SK-N-SH (cell line): ENCODE results near the gene SLC25A38. TPM values are rescaled to one million over a fixed set of nuclear protein-coding genes. Genes with fewer than 3 reads are reported as not detected.
A peak's percentile ranks its signal among the peaks of the same experiment; 100 is the strongest.

ENCODE experiments used
- CTCF ChIA-PET: fragments of 300-600, 350-600 bp; formaldehyde crosslinking; extraction: SDS; loops from one replicate; lab custom pipeline; 2021; lab: Yijun Ruan, JAX
- POLR2A ChIA-PET: fragments of 350-600 bp; sonication (Branson Sonifier 250); formaldehyde crosslinking; extraction: SDS; loops from one replicate; lab custom pipeline; 2020; ENCODE audit warnings: antibody characterized with exemption, inconsistent platforms; lab: Yijun Ruan, JAX
- DNase-seq: peaks from one replicate; pipeline ENCODE4 v3.0.0; 2012
- H2AFZ ChIP-seq: fragments of 200-600 bp; sonication (generic); 2 replicates; pipeline ENCODE4 v1.8.1; 2016; ENCODE audit warnings: antibody characterized with exemption, mild to moderate bottlenecking, low read depth
- H3F3A ChIP-seq: fragments of 200-600 bp; sonication (generic); replicated peaks from 2 replicates; pipeline ENCODE3; 2016; ENCODE audit warnings: antibody characterized with exemption, mild to moderate bottlenecking; ENCODE audit not compliant: insufficient read depth
- H3K27ac ChIP-seq, 2 experiments: fragments of 200-500 bp in 1 of 2; fragments of 200-600 bp in 1 of 2; sonication (Bioruptor generic) in 1 of 2; sonication (generic), shearing (Covaris generic) in 1 of 2; 2 replicates each; pipeline versions ENCODE4 v1.5.1 to v1.6.1; 2014 to 2016; ENCODE audit warnings: low read depth in 2 of 2, inconsistent platforms in 1 of 2, low read length in 1 of 2, mild to moderate bottlenecking in 1 of 2, mixed read lengths in 1 of 2
- H3K27me3 ChIP-seq: fragments of 200-600 bp; sonication (generic), shearing (Covaris generic); 2 replicates; pipeline ENCODE4 v1.6.1; 2016; ENCODE audit warnings: mixed run types; ENCODE audit not compliant: insufficient read depth
- H3K36me3 ChIP-seq, 2 experiments: fragments of 200-500 bp in 1 of 2; fragments of 200-600 bp in 1 of 2; sonication (Bioruptor generic) in 1 of 2; sonication (generic) in 1 of 2; replicated peaks in 1 of 2; 2 replicates each; pipeline versions ENCODE3 to v1.5.1; 2014 to 2016; ENCODE audit warnings: low read length in 1 of 2, mild to moderate bottlenecking in 1 of 2; ENCODE audit not compliant: insufficient read depth in 2 of 2, control insufficient read depth in 1 of 2
- H3K4me1 ChIP-seq, 2 experiments: fragments of 200-500 bp in 1 of 2; fragments of 200-600 bp in 1 of 2; sonication (Bioruptor generic) in 1 of 2; sonication (generic), shearing (Covaris generic) in 1 of 2; 2 replicates each; pipeline versions ENCODE4 v1.5.1 to v1.6.1; 2014 to 2016; ENCODE audit warnings: low read depth in 1 of 2, low read length in 1 of 2, mixed run types in 1 of 2; ENCODE audit not compliant: insufficient read depth in 2 of 2, control insufficient read depth in 1 of 2
- H3K4me2 ChIP-seq: fragments of 200-600 bp; sonication (generic), shearing (Covaris generic); 2 replicates; pipeline ENCODE4 v1.6.1; 2017; ENCODE audit warnings: mixed run types
- H3K4me3 ChIP-seq, 2 experiments: fragments of 200-500 bp in 1 of 2; fragments of 200-600 bp in 1 of 2; sonication (Bioruptor generic) in 1 of 2; sonication (generic), shearing (Covaris generic) in 1 of 2; 2 replicates each; pipeline versions ENCODE4 v1.5.1 to v1.8.1; 2014 to 2016; ENCODE audit warnings: low read depth in 2 of 2, inconsistent platforms in 1 of 2, low read length in 1 of 2, mild to moderate bottlenecking in 1 of 2, mixed read lengths in 1 of 2, moderate library complexity in 1 of 2
- H3K79me2 ChIP-seq: fragments of 200-600 bp; sonication (generic); 2 replicates; pipeline ENCODE4 v1.8.1; 2017; ENCODE audit warnings: mild to moderate bottlenecking; ENCODE audit not compliant: insufficient read depth
- H3K9ac ChIP-seq: fragments of 200-600 bp; sonication (generic); 2 replicates; pipeline ENCODE4 v1.6.1; 2017; ENCODE audit warnings: mixed run types
- H3K9me2 ChIP-seq: fragments of 200-600 bp; sonication (generic); 2 replicates; pipeline ENCODE4 v1.6.1; 2017; ENCODE audit warnings: mixed run types
- H3K9me3 ChIP-seq: fragments of 200-600 bp; sonication (generic); 2 replicates; pipeline ENCODE4 v1.6.1; 2017; ENCODE audit warnings: mixed run types, mild to moderate bottlenecking, moderate library complexity
- H4K20me1 ChIP-seq: fragments of 200-600 bp; sonication (generic); 2 replicates; pipeline ENCODE4 v1.6.1; 2017; ENCODE audit warnings: mild to moderate bottlenecking, mixed run types; ENCODE audit not compliant: insufficient read depth
- CHD2 ChIP-seq: fragments of 150-350 bp; IDR thresholded peaks from 2 replicates; pipeline ENCODE4 v1.6.1; 2018; ENCODE audit warnings: low read length; ENCODE audit not compliant: partially characterized antibody
- ELF1 ChIP-seq: IDR thresholded peaks from 2 replicates; pipeline ENCODE4 v1.4.0; 2012
- GATA2 ChIP-seq: sonication (generic); formaldehyde crosslinking; IDR thresholded peaks from 2 replicates; pipeline ENCODE4 v1.5.0; 2020; ENCODE audit warnings: mild to moderate bottlenecking, missing genetic modification reagents
- MAX ChIP-seq: IDR thresholded peaks from 2 replicates; pipeline ENCODE4 v1.4.0; 2012; ENCODE audit warnings: low read depth
- MXI1 ChIP-seq: IDR thresholded peaks from 2 replicates; pipeline ENCODE4 v1.6.1; 2012; ENCODE audit warnings: mild to moderate bottlenecking, low read depth, low read length, improper control_type of control experiment
- RCOR1 ChIP-seq: fragments of 150-350 bp; IDR thresholded peaks from 2 replicates; pipeline ENCODE4 v1.6.1; 2017; ENCODE audit warnings: antibody characterized with exemption, low read length
- REST ChIP-seq: IDR thresholded peaks from 2 replicates; pipeline ENCODE4 v1.6.1; 2012; ENCODE audit warnings: mild to moderate bottlenecking, low read depth, low read length, moderate library complexity
- RFX5 ChIP-seq: IDR thresholded peaks from 2 replicates; pipeline ENCODE4 v1.6.1; 2012; ENCODE audit warnings: mild to moderate bottlenecking, improper control_type of control experiment, low read length
- SMC3 ChIP-seq: IDR thresholded peaks from 2 replicates; pipeline ENCODE4 v1.6.1; 2012; ENCODE audit warnings: low read depth, low read length, improper control_type of control experiment
- TAF1 ChIP-seq: IDR thresholded peaks from 2 replicates; pipeline ENCODE4 v1.6.1; 2012; ENCODE audit warnings: low read depth, mild to moderate bottlenecking, low read length, moderate library complexity, borderline replicate concordance
- USF2 ChIP-seq: fragments of 150-350 bp; IDR thresholded peaks from 2 replicates; pipeline ENCODE4 v1.6.1; 2017; ENCODE audit warnings: antibody characterized with exemption, low read length, low read depth, borderline replicate concordance
- YY1 ChIP-seq: IDR thresholded peaks from 2 replicates; pipeline ENCODE4 v1.4.0; 2012; ENCODE audit warnings: low read depth, mild to moderate bottlenecking
- polyA plus RNA-seq, 3 experiments: library from polyadenylated mRNA; depleted of rRNA; stranded (reverse); fragments of >200 nt; gene quantifications; 2 replicates each; pipeline ENCODE4 v1.2.3, GENCODE V29; 2012

SLC25A38 gene
- polyA plus RNA-seq, 1 of the 3 experiments (the other 2 are of a cell fraction) = 34.9 TPM

GRCh38 chr3:39383045-39383880 is at the start of gene SLC25A38 (continued):
- TF ChIP-seq USF2 = peak; percentile 89
- no peak for TF ChIP-seq SMC3
- TF ChIP-seq TAF1 = peak; percentile 57; the same call in 1 of the 2 replicates

- no peaks in the 10 kb centered on the region for H3K9me3 ChIP-seq
- POLR2A ChIA-PET = no interaction called here
- TF ChIP-seq GATA2 (CRISPR knock-in tag) = no peak
- no peak for TF ChIP-seq YY1
- no peak for TF ChIP-seq ELF1
- TF ChIP-seq USF2 = no peak
- no peak for TF ChIP-seq REST
- no peak for TF ChIP-seq RFX5
- no peak for TF ChIP-seq CHD2
- no peak for TF ChIP-seq SMC3
- no peak for TF ChIP-seq MAX
- TF ChIP-seq MXI1 = no peak
- no peak for TF ChIP-seq RCOR1
- H3K9ac ChIP-seq = no peak overlapping the region
- no peak overlapping the region for H3K27ac ChIP-seq
- no peaks in the 10 kb centered on the region for H3K27me3 ChIP-seq
- H3K79me2 ChIP-seq = no peaks in the 10 kb centered on the region
- no peak overlapping the region for H2AFZ ChIP-seq
- H3K4me2 ChIP-seq = no peak overlapping the region
- DNase-seq = no peak
- no peak overlapping the region for H3K4me3 ChIP-seq
- no peaks in the 10 kb centered on the region for H3F3A ChIP-seq
- H3K36me3 ChIP-seq = no peaks in the 10 kb centered on the region
- H3K4me1 ChIP-seq = peaks cover 0 to 3% of the 10 kb centered on the region in 2 experiments; a peak in 1 of 4 replicates
- H4K20me1 ChIP-seq = no peaks in the 10 kb centered on the region
- CTCF ChIA-PET = no interaction called here
- H3K9me2 ChIP-seq = no peaks in the 10 kb centered on the region
Observed at GRCh38 chr3:39333607-39334006, 49.6 kb upstream of the SLC25A38 start.
